Uterus (tissue), 2 donors: Measurements from ENCODE around the gene LTF.

Experiments
- POLR2A ChIP-seq, 2 donors: fragments of 450-650 bp; IDR thresholded peaks; one replicate each; pipeline ENCODE4 v1.6.1; 2016; ENCODE audit warnings: antibody characterized with exemption in 2 of 2, mild to moderate bottlenecking in 1 of 2, moderate library complexity in 1 of 2
- TF ChIP-seq, protein P1 (sequence below), 4 experiments: fragments of 200-600 bp in 2 of 4; fragments of 450-650 bp in 2 of 4; sonication (generic) in 2 of 4; IDR thresholded peaks; one replicate each; pipeline ENCODE4 v1.5.1; 2016 to 2019; ENCODE audit warnings: antibody characterized with exemption in 4 of 4, mild to moderate bottlenecking in 2 of 4, moderate library complexity in 1 of 4

DNA sequence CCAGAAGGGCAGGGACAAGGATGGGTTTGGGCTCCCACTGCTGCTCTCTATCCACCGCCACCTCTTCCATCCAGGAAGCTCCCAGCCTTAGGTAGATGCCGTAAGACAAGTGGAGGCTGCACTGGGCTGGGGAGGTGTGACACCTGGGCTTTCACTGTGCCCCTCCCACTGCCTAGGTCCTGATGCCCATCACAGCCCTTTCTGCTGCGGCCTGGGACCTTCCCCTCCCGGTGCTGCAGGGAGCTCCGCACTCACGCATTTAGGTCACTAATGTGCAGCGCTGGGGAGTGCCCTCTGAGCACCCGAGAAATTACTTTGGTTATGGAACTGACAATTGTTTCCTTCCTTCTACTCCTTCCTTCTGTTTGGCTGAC, 850 bp downstream of the LTF start:
- TF ChIP-seq, protein P1, sequence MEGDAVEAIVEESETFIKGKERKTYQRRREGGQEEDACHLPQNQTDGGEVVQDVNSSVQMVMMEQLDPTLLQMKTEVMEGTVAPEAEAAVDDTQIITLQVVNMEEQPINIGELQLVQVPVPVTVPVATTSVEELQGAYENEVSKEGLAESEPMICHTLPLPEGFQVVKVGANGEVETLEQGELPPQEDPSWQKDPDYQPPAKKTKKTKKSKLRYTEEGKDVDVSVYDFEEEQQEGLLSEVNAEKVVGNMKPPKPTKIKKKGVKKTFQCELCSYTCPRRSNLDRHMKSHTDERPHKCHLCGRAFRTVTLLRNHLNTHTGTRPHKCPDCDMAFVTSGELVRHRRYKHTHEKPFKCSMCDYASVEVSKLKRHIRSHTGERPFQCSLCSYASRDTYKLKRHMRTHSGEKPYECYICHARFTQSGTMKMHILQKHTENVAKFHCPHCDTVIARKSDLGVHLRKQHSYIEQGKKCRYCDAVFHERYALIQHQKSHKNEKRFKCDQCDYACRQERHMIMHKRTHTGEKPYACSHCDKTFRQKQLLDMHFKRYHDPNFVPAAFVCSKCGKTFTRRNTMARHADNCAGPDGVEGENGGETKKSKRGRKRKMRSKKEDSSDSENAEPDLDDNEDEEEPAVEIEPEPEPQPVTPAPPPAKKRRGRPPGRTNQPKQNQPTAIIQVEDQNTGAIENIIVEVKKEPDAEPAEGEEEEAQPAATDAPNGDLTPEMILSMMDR (IDR thresholded peaks at IDR 0.05) = no peak
- no peak for TF ChIP-seq POLR2A (IDR thresholded peaks at IDR 0.05)
